ENCODE results near the gene ZNF792.
"Not testable (repeated sequence)": the region's sequence is repeated elsewhere in the genome, so short reads cannot be mapped to it uniquely, and the experiment has no call there.

ZNF792 gene

GRCh38 chr19:35006999-35007365 lies 43.0 kb upstream of the ZNF792 start:
- no peak overlapping the region for H3K4ac ChIP-seq (ENCODE audit: low read depth, low read length)
- no peak for DNase-seq
- no CpG with 5 or more reads among the region's 5 CpGs for WGBS (ENCODE audit: extremely low coverage, insufficient coverage, insufficient read length)
- H3K79me2 ChIP-seq (ENCODE audit: control insufficient read depth, insufficient read depth, low read length, poor library complexity): no peaks in the 10 kb centered on the region
- no peaks in the 10 kb centered on the region for H3K79me1 ChIP-seq (ENCODE audit: low read length)
- H3K27me3 ChIP-seq (ENCODE audit: insufficient read depth, low read length): no peaks in the 10 kb centered on the region
- H2AFZ ChIP-seq (ENCODE audit: insufficient read depth, low read length, poor library complexity): no peak overlapping the region
- no peak overlapping the region for H2BK12ac ChIP-seq (ENCODE audit: low read length)
- no peak overlapping the region for H3K9ac ChIP-seq (ENCODE audit: low read length)
- no peak overlapping the region for H2AK5ac ChIP-seq (ENCODE audit: low read length)
- no peak overlapping the region for H4K8ac ChIP-seq (ENCODE audit: low read depth, low read length)
- peaks cover 1% of the 10 kb centered on the region for H3K9me3 ChIP-seq (ENCODE audit: insufficient read depth, low read depth, low read length)
- no peak overlapping the region for H3K23ac ChIP-seq (ENCODE audit: low read length)
- H3K14ac ChIP-seq (ENCODE audit: low read length): no peak overlapping the region
- H3K27ac ChIP-seq (ENCODE audit: low read depth, low read length): no peak overlapping the region
- H3K4me2 ChIP-seq (ENCODE audit: low read length): no peak overlapping the region
- H2BK5ac ChIP-seq (ENCODE audit: low read depth, low read length, poor library complexity): no peak overlapping the region
- H2BK120ac ChIP-seq (ENCODE audit: insufficient read depth, low read length, poor library complexity): no peak overlapping the region
- no peak overlapping the region for H4K12ac ChIP-seq (ENCODE audit: low read depth, low read length)
- peaks cover 47 to 53% of the 10 kb centered on the region in 2 experiments for H3K36me3 ChIP-seq (ENCODE audit: control insufficient read depth in 1 of 2, insufficient read depth in 2 of 2, low read length in 2 of 2)
- peak overlapping the region; percentile 11 for H3K18ac ChIP-seq (ENCODE audit: low read length)
- no peak overlapping the region for H4K91ac ChIP-seq (ENCODE audit: low read depth, low read length)
- no peak overlapping the region for H3K4me3 ChIP-seq (ENCODE audit: low read depth, low read length)
- peaks cover 7% of the 10 kb centered on the region in 2 experiments for H3K4me1 ChIP-seq (ENCODE audit: control insufficient read depth in 1 of 2, insufficient read depth in 2 of 2, low read length in 2 of 2)

GRCh38 chr19:35006342-35006998 lies 42.4 kb upstream of the ZNF792 start:
- no peak overlapping the region for H2BK12ac ChIP-seq (ENCODE audit: low read length)
- H3K79me1 ChIP-seq (ENCODE audit: low read length): no peaks in the 10 kb centered on the region
- WGBS (ENCODE audit: extremely low coverage, insufficient coverage, insufficient read length): no CpG with 5 or more reads among the region's 15 CpGs
- no peak overlapping the region for H4K91ac ChIP-seq (ENCODE audit: low read depth, low read length)
- H3K4me1 ChIP-seq (ENCODE audit: control insufficient read depth in 1 of 2, insufficient read depth in 2 of 2, low read length in 2 of 2): peaks cover 7% of the 10 kb centered on the region in 2 experiments
- H3K14ac ChIP-seq (ENCODE audit: low read length): no peak overlapping the region
- no peak overlapping the region for H3K4me2 ChIP-seq (ENCODE audit: low read length)
- H3K9me3 ChIP-seq (ENCODE audit: insufficient read depth, low read depth, low read length): peaks cover 1% of the 10 kb centered on the region
- H3K9ac ChIP-seq (ENCODE audit: low read length): no peak overlapping the region
- H4K8ac ChIP-seq (ENCODE audit: low read depth, low read length): no peak overlapping the region
- no peak overlapping the region for H4K12ac ChIP-seq (ENCODE audit: low read depth, low read length)
- no peak overlapping the region for H2BK120ac ChIP-seq (ENCODE audit: insufficient read depth, low read length, poor library complexity)
- H3K4me3 ChIP-seq (ENCODE audit: low read depth, low read length): no peak overlapping the region
- peak; percentile 82 to 92 for DNase-seq
- peak overlapping the region; percentile 11 for H3K18ac ChIP-seq (ENCODE audit: low read length)
- no peaks in the 10 kb centered on the region for H3K79me2 ChIP-seq (ENCODE audit: control insufficient read depth, insufficient read depth, low read length, poor library complexity)
- no peak overlapping the region for H2AFZ ChIP-seq (ENCODE audit: insufficient read depth, low read length, poor library complexity)
- H3K27ac ChIP-seq (ENCODE audit: low read depth, low read length): no peak overlapping the region
- H2BK5ac ChIP-seq (ENCODE audit: low read depth, low read length, poor library complexity): no peak overlapping the region
- H3K27me3 ChIP-seq (ENCODE audit: insufficient read depth, low read length): no peaks in the 10 kb centered on the region
- H3K36me3 ChIP-seq (ENCODE audit: control insufficient read depth in 1 of 2, insufficient read depth in 2 of 2, low read length in 2 of 2): peaks cover 42 to 48% of the 10 kb centered on the region in 2 experiments
- H2AK5ac ChIP-seq (ENCODE audit: low read length): no peak overlapping the region
- no peak overlapping the region for H3K4ac ChIP-seq (ENCODE audit: low read depth, low read length)
- H3K23ac ChIP-seq (ENCODE audit: low read length): no peak overlapping the region

GRCh38 chr19:35006007-35006341 lies 41.9 kb upstream of the ZNF792 start:
- not testable (repeated sequence) for H4K12ac ChIP-seq (ENCODE audit: low read depth, low read length); H3K27ac ChIP-seq (ENCODE audit: low read depth, low read length); H3K23ac ChIP-seq (ENCODE audit: low read length); H3K4ac ChIP-seq (ENCODE audit: low read depth, low read length); H2BK5ac ChIP-seq (ENCODE audit: low read depth, low read length, poor library complexity); H3K18ac ChIP-seq (ENCODE audit: low read length); H3K4me3 ChIP-seq (ENCODE audit: low read depth, low read length); H2BK120ac ChIP-seq (ENCODE audit: insufficient read depth, low read length, poor library complexity); H3K79me2 ChIP-seq (ENCODE audit: control insufficient read depth, insufficient read depth, low read length, poor library complexity); H3K9ac ChIP-seq (ENCODE audit: low read length); H3K79me1 ChIP-seq (ENCODE audit: low read length); H3K27me3 ChIP-seq (ENCODE audit: insufficient read depth, low read length); H3K9me3 ChIP-seq (ENCODE audit: insufficient read depth, low read depth, low read length); H2BK12ac ChIP-seq (ENCODE audit: low read length); H2AFZ ChIP-seq (ENCODE audit: insufficient read depth, low read length, poor library complexity); DNase-seq; H3K14ac ChIP-seq (ENCODE audit: low read length); H4K91ac ChIP-seq (ENCODE audit: low read depth, low read length); H2AK5ac ChIP-seq (ENCODE audit: low read length); H4K8ac ChIP-seq (ENCODE audit: low read depth, low read length); H3K4me2 ChIP-seq (ENCODE audit: low read length)
- no CpG with 5 or more reads among the region's 6 CpGs for WGBS (ENCODE audit: extremely low coverage, insufficient coverage, insufficient read length)
- Histone ChIP-seq H3K36me3 (ENCODE audit: control insufficient read depth in 1 of 2, insufficient read depth in 2 of 2, low read length in 2 of 2) (peaks cover 37 to 43% of the 10 kb centered on the region in 2 experiments), H3K4me1 (ENCODE audit: control insufficient read depth in 1 of 2, insufficient read depth in 2 of 2, low read length in 2 of 2) (peaks cover 7 to 11% of the 10 kb centered on the region in 2 experiments)

GRCh38 chr19:35005256-35005977 lies 41.4 kb upstream of the ZNF792 start:
- no peak overlapping the region for H2BK12ac ChIP-seq (ENCODE audit: low read length)
- H3K36me3 ChIP-seq (ENCODE audit: control insufficient read depth in 1 of 2, insufficient read depth in 2 of 2, low read length in 2 of 2): peaks cover 33 to 39% of the 10 kb centered on the region in 2 experiments
- peaks cover 1% of the 10 kb centered on the region for H3K9me3 ChIP-seq (ENCODE audit: insufficient read depth, low read depth, low read length)
- no peak overlapping the region for H4K12ac ChIP-seq (ENCODE audit: low read depth, low read length)
- no peak overlapping the region for H3K23ac ChIP-seq (ENCODE audit: low read length)
- no peak overlapping the region for H3K14ac ChIP-seq (ENCODE audit: low read length)
- H3K4ac ChIP-seq (ENCODE audit: low read depth, low read length): no peak overlapping the region
- H3K4me2 ChIP-seq (ENCODE audit: low read length): no peak overlapping the region
- no peak overlapping the region for H4K8ac ChIP-seq (ENCODE audit: low read depth, low read length)
- H3K9ac ChIP-seq (ENCODE audit: low read length): no peak overlapping the region
- no peak overlapping the region for H2BK120ac ChIP-seq (ENCODE audit: insufficient read depth, low read length, poor library complexity)
- no peaks in the 10 kb centered on the region for H3K27me3 ChIP-seq (ENCODE audit: insufficient read depth, low read length)
- no peak for DNase-seq
- H2BK5ac ChIP-seq (ENCODE audit: low read depth, low read length, poor library complexity): no peak overlapping the region
- H3K27ac ChIP-seq (ENCODE audit: low read depth, low read length): no peak overlapping the region
- no peak overlapping the region for H3K18ac ChIP-seq (ENCODE audit: low read length)
- H2AFZ ChIP-seq (ENCODE audit: insufficient read depth, low read length, poor library complexity): no peak overlapping the region
- whole genome bisulfite sequencing (ENCODE audit: extremely low coverage, insufficient coverage, insufficient read length): no CpG with 5 or more reads among the region's 11 CpGs
- H2AK5ac ChIP-seq (ENCODE audit: low read length): no peak overlapping the region
- H3K4me1 ChIP-seq (ENCODE audit: control insufficient read depth in 1 of 2, insufficient read depth in 2 of 2, low read length in 2 of 2): peaks cover 7 to 12% of the 10 kb centered on the region in 2 experiments
- no peak overlapping the region for H4K91ac ChIP-seq (ENCODE audit: low read depth, low read length)
- H3K79me2 ChIP-seq (ENCODE audit: control insufficient read depth, insufficient read depth, low read length, poor library complexity): peaks cover 4% of the 10 kb centered on the region
- no peak overlapping the region for H3K4me3 ChIP-seq (ENCODE audit: low read depth, low read length)
- peaks cover 3% of the 10 kb centered on the region for H3K79me1 ChIP-seq (ENCODE audit: low read length)

Measured in trophoblast cell (in vitro differentiated cells and primary cell).